ENCODE data around the gene CYTH4.

CYTH4 gene

GRCh38 chr22:37333724-37334460 is 51.6 kb downstream of the CYTH4 start:
- no peak for TF ChIP-seq CTCF (IDR thresholded peaks at IDR 0.05; ENCODE audit: insufficient read depth, missing control alignments)
- DNase-seq (ENCODE audit: insufficient read length, low spot score): no peak
- FAIRE-seq: no peak

- DNase-seq (ENCODE audit: insufficient read length, low spot score) (no peak), FAIRE-seq (no peak)
- TF ChIP-seq CTCF (IDR thresholded peaks at IDR 0.05; ENCODE audit: insufficient read depth, missing control alignments): no peak
Observed at GRCh38 chr22:37334461-37334858, 52.2 kb downstream of the CYTH4 start.

- FAIRE-seq (no peak), DNase-seq (ENCODE audit: insufficient read length, low spot score) (no peak)
- TF ChIP-seq CTCF (IDR thresholded peaks at IDR 0.05; ENCODE audit: insufficient read depth, missing control alignments): no peak
Observed at GRCh38 chr22:37334859-37335805, 52.8 kb downstream of the CYTH4 start.

GRCh38 chr22:37335806-37336199 is 53.5 kb downstream of the CYTH4 start:
- DNase-seq (ENCODE audit: insufficient read length, low spot score): no peak
- FAIRE-seq: no peak
- no peak for TF ChIP-seq CTCF (IDR thresholded peaks at IDR 0.05; ENCODE audit: insufficient read depth, missing control alignments)

- FAIRE-seq (no peak), DNase-seq (ENCODE audit: insufficient read length, low spot score) (no peak)
- no peak for TF ChIP-seq CTCF (IDR thresholded peaks at IDR 0.05; ENCODE audit: insufficient read depth, missing control alignments)
Observed at GRCh38 chr22:37336579-37336978, 54.3 kb downstream of the CYTH4 start.

- FAIRE-seq (no peak), DNase-seq (ENCODE audit: insufficient read length, low spot score) (no peak)
- TF ChIP-seq CTCF (IDR thresholded peaks at IDR 0.05; ENCODE audit: insufficient read depth, missing control alignments): no peak
Observed at GRCh38 chr22:37337204-37337943, 55.1 kb downstream of the CYTH4 start.
